OCI-M2 (cell line): ENCODE measurements around the gene LONP1.
"Not testable (repeated sequence)": the region's sequence is repeated elsewhere in the genome, so short reads cannot be mapped to it uniquely, and the experiment has no call there.

Experiments
- DNase-seq: peaks from one replicate; lab custom pipeline; 2025; ENCODE audit not compliant: unreplicated experiment; lab: John Stamatoyannopoulos, UW

Gene LONP1

DNA sequence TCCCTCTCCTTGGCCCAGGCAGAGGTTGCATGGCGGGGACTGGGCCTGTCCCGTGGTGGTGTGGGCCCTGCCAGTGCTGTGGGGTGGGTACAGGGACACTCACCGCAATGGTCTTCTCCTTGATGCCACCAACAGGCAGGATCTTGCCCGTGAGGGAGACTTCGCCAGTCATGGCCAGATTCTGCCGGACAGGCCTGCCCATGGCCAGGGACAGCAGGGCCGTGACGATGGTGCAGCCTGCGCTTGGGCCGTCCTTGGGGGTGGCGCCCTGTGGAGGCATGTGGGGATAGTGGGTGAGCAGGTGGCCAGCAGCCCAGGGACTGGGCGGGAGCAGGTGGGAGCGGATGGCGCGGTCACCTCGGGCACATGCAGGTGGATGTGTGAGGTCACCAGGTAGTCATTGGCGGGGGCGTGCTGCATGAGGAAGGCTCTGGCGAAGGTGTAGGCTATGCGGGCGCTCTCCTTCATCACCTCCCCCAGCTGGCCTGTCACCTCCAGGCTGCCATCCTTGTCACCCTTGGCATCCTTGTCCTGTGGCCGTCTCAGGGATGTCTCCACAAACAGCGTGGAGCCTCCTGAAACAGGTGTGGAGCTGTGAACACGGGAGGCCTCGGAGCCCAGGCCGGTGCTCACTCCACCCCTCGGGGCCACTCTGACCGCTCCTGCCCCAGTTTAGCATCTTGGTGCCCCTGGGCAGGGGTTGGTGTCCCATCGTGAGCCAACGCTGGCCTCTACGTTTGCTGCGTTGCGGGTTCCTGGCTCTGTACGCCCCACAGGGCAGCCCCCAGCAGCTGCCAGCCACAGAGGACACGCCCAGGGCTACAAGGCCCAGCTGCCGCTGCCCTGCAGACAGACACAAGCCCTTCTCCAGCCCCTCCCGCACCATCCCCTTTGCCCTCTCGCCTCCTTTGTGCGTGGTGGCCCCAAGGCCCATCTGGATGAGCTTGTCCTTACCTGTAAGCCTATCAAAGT is 26.5 kb downstream of the LONP1 start:
- no peak for DNase-seq

DNA sequence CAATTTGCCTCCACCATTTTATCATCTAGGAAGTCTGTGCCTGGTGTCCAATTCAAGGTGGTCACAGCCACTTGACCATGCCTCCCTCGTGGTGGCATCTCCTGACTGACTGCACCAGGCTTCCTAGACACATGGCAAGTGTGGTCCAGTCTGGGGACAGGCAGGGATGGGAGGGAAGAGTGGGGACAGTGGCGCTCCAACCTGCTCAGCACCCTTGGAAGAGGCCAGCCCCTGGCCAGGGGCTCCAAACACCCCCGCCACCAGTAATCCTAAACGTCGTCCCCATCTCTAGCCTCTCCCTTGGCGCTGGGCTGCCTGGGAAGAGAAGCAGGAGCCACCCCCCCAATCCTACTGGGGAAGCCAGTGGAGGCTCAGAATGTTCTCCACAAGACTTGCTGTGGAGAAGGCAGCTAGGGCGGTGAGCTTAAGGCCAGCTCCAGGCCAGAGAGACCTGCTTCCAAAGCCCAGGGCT is 27.2 kb downstream of the LONP1 start:
- DNase-seq = no peak

DNA sequence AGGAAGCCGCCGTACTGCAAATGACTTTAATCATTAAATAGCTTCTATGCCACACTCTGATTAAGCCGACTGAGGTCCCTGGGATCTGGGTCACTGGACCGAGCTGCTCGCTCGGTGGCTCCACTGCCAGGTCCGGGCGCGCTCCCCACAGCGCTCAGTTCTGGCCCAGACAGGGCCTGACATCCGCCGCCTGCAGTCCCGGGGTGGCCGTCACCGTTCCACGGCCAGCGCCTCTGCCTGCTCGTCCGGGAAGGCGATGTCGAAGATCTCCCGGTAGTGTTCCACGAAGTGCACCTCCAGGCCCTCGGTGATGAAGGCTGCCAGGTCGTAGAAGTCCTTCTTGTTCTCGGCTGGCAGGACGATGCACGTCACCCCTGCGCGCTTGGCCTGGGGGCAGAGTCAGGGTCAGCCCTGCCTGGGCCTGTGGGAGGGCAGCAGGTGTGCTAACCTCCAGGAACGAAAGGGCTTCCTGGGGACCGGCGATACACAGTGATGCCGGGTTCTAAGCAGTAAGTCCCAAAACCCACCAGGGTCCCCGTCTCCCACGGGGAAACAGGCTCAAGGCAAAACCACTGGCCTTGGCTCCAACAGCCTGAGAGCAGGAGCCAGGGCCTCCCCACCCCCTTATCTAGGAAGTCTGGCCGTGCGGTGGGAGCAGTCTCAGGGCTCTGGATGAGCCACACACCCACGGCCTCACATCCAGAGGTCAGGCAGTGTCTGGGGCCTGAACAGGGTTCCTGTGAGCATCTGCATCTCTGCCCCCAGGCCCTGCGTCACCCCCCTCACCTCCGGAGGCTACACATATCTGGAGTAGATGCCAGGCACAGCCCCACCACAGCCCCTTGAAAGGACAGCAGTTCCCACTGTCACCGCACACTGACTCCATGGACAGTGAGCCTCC is 27.9 kb downstream of the LONP1 start:
- DNase-seq = no peak

DNA sequence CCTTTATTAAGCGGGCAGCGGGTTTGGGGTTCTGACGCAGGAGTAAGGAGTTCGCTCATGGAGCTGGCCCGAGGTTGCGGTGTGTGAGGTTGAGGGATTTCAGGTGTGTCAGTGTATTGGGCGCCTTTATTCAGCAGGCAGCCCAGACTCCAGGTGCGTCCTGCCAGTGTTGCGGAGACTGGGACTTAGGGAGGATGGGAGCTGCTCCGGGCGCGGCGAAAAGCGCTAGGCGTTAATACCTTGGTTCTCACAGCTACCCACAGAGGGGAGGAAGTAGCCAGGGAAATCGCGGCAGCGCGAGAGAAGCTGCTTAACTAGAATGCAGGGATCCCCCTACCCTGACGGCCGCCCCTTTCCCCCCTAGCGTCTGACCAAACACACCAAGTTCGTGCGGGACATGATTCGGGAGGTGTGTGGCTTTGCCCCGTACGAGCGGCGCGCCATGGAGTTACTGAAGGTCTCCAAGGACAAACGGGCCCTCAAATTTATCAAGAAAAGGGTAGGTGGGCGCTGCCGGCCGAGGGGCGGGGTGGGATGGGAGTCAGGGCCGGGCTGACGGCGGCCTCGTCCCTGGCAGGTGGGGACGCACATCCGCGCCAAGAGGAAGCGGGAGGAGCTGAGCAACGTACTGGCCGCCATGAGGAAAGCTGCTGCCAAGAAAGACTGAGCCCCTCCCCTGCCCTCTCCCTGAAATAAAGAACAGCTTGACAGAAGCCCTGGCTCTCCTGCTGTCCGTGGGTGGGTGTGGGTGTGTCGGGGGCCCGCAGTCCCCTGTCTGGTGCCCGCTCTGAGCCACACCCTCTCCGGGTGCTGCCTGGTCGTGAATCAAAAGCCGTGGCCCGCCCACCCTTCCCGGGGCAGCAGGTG is 28.8 kb downstream of the LONP1 start:
- no peak for DNase-seq

DNA sequence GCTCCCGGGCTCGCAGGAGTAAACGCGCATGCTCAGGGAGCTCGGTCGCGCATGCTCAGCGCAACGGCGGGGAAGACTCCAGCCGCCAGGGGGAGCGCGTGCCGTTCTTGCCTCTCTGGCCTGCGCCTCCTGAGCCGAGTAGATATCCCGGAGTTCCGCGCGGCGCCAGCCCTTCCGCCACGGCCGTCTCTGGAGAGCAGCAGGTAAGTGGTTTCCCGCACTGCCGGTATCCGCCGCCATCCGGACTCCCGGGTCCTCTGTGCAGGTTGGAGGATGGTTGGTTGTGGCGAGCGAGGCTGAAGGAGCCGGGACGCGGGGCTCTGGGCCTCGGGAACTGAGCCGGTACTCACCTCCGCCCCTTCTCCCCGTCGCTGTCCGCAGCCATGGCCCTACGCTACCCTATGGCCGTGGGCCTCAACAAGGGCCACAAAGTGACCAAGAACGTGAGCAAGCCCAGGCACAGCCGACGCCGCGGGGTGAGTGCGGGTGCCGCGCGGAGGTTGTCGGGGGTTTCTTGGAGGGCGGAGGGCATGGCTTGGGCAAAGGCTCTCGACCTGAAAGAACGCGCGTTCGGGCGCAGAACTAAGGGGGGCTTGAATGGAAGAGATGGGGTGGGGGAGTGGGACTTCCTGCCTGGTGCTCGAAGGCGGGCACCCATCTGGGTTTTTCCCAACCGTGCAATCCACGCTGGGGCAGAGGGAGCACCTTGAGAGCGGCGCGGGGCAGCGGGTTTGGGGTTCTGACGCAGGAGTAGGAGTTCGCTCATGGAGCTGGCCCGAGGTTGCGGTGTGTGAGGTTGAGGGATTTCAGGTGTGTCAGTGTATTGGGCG is 29.6 kb downstream of the LONP1 start, which contains the start of gene RPL36:
RPL36 (plus strand) TSS at position 171 of the 830 bp plus-strand sequence; CDS start at position 384, 213 bp downstream.
- DNase-seq = peak; percentile 87

DNA sequence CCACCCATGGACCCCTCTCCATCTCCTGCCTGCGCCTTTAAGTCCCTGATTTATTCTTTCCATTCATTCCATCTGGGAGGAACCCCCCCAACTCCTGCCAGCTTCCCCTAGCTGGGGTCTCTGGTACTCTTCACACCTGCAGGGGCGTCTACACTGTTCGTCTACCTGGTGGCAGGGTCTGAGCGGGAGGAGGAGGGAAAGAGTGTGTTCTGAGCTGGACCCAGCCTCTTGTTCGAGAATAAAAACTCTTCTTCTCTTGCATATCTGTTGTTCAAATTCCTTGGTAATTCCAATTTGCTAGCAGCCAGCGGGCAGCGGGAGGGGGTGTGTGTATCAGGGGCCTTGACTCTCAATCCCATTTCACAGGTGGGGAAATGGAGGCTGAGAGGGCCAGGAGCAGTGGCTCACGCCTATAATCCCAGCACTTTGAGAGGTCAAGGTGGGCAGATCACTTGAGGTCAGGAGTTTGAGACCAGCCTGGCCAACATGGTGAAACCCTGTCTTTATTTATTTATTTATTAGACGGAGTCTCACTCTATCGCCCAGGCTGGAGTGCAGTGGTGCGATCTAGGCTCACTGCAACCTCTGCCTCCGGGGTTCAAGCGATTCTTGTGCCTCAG is 31.6 kb downstream of the LONP1 start:
- not testable (repeated sequence) for DNase-seq

DNA sequence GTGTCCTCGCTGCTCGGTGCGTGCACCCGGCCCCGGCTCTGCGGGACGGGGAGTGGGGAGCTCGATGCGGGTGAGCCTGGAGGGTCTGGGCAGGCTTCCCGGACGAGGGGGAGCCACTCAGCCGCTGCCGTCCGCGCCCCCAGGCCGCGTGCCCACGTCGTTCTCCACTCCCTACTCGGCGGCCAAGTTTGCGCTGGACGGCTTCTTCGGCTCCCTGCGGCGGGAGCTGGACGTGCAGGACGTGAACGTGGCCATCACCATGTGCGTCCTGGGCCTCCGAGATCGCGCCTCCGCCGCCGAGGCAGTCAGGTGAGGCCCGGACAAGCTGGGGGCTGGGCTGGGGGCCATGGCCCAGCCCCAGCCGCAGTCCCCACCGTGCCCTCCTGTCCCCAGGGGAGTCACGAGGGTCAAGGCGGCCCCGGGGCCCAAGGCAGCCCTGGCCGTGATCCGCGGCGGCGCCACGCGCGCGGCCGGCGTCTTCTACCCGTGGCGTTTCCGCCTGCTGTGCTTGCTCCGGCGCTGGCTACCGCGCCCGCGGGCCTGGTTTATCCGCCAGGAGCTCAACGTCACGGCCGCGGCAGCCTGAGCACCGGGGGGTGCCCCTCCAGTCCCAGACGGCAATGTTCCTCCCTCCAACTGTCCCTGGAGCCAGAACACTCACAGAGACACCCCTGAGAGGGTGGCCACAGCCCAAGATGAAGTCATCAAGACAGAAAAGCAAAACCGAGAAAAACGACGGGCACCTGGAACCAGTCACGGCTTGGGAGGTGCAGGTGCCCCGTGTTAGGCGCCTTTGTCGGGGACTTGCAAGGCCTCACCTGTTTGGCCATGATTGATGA is 32.4 kb downstream of the LONP1 start:
- DNase-seq = no peak

DNA sequence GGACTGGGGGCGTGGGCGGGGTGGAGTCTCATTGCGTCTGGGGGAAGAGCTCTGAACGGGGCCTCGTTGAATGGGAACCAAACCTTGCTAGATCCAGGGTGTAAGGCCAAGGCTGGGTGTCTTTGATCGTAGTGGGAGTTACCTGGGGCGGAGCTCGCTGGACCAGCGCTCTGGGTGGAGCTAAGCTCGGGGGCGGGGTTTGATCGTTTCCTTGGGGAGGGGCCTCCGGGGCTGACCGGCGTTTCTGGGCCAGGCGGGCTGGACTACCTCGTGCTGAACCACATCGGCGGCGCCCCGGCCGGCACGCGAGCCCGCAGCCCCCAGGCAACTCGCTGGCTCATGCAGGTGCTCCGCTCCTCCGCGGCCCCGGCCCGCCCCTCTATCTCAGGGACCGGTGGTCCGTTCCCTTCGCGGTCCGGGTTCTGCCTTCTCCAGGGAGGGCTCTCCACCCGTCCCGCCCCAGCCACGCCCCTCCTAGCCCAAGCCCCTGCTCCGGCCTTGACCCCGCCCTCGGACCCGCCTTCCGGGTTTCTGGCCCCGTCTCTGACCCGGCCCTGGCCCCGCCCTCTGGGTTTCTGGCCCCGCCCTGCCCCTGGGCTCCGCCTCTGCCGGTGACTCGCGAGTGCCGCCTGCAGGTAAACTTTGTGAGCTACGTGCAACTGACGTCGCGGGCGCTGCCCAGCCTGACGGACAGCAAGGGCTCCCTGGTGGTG is 33.1 kb downstream of the LONP1 start:
- peak; percentile 82 for DNase-seq

DNA sequence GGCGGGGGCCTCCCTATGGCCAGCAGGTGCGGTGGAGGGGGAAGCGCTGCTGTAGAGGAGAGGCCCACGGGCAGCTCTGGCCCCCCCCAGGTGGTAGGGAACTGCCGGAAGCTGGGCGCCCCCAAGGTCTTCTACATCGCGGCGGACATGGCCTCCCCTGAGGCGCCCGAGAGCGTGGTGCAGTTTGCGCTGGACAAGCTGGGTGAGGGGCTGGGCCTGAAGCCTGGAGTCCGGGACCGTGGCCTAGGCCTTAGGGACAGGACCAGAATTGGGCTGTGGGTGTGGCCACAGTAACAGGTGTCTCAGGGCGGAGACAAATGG is 33.7 kb downstream of the LONP1 start:
- DNase-seq = no peak

DNA sequence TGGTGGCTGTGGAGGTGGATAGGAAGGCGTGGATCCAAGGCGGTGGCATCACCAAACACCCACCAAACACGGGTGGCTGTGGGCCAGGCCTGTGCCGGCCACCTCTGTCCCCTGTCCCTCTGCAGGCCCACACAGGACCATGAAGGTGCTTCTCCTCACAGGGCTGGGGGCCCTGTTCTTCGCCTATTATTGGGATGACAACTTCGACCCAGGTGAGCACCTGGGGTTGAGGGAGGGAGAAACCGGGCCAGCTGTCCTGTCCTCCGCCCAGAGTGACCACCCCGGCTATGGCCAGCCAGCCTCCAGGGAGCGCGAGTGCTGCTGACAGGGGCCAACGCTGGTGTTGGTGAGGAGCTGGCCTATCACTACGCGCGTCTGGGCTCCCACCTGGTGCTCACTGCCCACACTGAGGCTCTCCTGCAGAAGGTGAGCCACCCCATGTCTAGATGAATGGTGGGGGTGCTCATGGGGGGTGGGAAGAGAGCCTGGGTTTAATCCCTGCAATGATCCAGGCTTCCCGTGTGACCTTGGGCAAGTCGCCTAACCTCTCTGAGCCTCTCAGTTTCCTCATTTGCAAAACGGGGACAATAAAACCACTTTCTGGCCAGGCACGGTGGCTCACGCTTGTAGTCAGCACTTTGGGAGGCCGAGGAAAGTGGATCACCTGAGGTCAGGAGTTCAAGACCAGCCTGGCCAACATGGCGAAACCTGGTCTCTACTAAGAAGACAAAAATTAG is 35.1 kb downstream of the LONP1 start:
- no peak for DNase-seq

DNA sequence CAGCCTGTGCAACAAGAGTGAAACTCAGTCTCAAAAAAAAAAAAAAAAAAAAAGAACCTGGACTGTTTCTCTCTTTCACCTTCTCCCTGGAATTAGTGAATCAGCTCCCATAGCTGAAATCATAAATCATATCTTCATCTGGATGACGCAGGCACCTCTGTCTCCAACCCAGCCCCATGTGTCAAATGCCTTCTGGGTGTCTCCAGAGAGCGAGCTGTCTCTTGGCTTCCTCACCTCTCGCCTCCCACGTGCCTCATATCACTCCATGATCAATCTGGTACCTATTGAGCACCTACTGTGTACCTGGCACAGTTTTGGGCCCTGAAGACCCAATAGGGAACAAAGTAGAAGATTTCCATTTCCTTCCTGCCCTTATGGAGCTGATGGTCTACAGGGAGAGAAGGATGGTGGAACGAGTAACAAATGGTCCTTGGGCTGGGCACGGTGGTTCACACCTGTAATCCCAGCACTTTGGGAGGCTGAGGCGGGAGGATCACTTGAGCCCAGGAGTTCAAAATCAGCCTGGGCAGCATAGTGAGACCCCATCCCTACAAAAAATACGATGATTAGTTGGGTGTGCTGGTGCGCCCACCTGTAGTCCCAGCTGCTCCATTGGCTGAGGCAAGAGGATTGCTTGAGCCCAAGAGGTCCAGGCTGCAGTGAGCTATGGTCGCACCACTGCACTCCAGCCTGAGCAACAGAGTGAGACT is 36.6 kb downstream of the LONP1 start:
- no peak for DNase-seq

DNA sequence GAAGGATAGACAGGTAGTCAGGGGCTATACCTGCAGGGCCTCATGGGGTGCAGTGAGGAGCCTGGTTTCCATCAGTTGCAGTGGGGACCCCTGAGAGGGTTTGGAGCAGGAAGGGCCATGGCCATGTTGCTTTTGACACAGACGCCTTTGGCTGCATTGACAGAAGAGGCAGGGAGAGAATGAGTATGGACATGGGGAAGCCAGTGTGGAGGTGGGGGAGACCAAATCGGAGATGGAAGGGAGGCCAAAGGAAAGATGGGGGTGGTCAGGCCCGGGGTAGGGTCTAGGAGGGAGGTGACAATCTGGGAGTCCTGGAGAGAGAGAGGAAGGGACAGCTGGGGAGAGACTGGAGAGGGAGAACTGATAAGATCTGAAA is 37.9 kb downstream of the LONP1 start:
- no peak for DNase-seq

DNA sequence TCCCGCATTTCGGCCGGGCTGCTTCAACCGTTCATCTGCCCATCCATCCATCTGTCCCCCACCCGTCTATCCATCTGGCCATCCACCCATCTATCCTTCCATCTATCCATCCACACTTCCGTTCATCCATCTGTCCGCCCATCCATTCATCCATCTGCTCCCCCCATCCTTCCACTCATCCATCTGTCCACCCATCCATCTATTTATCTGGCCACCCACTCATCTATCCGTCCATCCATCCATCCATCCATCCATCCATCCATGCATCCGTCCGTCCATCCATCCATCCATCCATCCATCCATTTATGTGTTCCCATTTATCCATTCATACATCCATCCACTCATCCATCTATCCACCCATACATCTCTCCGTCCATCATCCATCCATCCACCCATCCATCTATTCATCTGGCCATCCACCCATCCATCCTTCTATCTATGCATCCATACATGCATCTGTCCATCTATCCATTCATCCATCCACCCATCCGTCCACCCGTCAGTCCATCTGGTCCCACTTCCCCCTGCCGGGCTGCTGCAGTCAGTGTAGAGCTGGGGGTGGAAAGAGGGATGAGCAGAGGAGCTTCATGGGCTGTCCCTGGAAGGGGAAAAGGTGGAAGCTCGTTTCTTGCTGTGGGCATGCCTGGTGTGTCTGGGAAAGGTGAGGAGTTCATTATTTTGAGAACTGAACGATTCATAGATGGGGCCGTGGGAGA is 38.4 kb downstream of the LONP1 start:
- DNase-seq = no peak

DNA sequence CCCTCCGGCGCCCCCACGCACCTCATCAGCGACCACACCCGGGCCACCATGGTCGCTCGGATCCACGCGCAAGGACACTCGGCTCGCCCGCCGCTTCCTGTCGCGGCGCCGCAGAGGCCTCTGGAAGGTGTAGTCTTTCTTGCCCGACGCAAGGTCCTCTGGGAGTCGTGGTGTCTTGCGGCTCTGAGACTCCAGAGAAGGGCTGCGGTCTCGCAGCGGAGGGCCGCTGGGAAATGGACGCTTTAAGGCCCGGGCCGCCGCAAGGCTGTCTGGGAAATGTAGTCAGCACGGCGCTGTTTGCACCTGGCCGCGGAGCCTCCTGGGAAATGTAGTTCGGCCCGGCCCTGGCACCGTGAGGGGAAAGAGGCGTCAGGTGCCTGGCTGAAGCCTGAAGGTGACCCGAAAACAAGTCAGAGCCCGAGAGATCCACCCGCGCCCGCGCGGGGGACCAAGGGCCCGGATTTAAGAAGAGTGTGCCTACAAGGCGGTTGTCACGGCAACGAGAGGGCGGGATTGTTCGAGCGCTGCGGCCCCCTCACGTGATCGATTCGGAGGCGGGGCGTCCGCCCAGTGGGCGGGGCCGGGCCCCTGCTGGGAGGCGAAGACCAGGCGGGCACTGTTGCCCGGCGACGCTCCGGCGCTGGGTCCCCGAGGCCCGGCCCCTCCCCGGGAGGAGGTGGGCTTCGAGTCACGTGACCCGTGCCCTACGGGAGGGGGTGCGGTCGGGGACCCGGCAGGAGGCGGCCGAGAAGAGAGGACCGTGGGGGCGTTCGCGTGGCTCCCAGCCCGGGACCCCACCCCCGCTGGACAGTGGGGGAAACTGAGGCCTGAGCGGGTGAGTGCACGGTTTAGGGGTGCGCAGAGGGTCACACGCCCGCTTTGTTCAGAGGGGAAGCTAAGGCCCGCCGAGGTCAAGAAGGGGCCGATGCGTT is 39.2 kb downstream of the LONP1 start, which contains the start of the genes HSD11B1L and MICOS13:
HSD11B1L (plus strand) TSS at position 591 of the 932 bp plus-strand sequence. CDS start 3,806 bp downstream, outside the sequence.
MICOS13 (minus strand) TSS at position 80 of the 932 bp plus-strand sequence; CDS start at position 50, 30 bp downstream.
- DNase-seq = peak; percentile 87

DNA sequence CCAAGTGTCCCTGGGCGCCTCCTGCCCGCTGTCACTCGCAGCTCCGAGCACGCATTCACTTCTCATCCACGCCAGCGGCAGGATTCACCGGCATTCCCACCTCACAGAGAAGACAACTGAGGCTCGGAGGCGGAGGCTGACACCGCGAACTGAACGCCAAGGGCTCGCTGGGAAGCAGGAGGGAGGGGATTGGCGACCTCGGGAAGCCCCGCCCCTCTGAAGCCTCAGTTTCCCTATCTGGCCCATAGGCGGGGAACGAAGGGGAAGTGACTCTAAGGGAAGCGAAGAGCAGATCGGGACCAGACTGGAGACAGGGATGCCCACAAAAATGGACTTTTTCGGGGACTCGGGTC is 39.9 kb downstream of the LONP1 start:
- DNase-seq = no peak
